Measurements from ENCODE around the gene TEX14. TPM values are rescaled to one million over a fixed set of nuclear protein-coding genes. Genes with fewer than 3 reads are reported as not detected.

Gene TEX14
- total and polyA plus RNA-seq, 7 experiments from 2014 or later, result 0.17 to 2.4 (median 0.54) TPM; not detected in 2

Other genes starting within 250 kb of the TEX14 start
- 1 to 10 TPM in 4 of 5 experiments, under 1 TPM in 1; 0.34 to 4.0 (median 3.1) TPM for gene HSF5, start 203.6 kb downstream of the TEX14 start, total RNA-seq
- gene HSF5, start 203.6 kb downstream of the TEX14 start, polyA plus RNA-seq, result 1 to 10 TPM; 1.1 to 1.5 TPM
- gene MTMR4, start 177.4 kb downstream of the TEX14 start, total RNA-seq, result 10 to 100 TPM; 44.2 to 71.3 (median 68.1) TPM
- 10 to 100 TPM; 19.4 to 23.0 TPM for gene MTMR4, start 177.4 kb downstream of the TEX14 start, polyA plus RNA-seq
- 10 to 100 TPM; 11.4 to 52.6 (median 27.8) TPM for gene RAD51C, start 557 bp upstream of the TEX14 start, total RNA-seq
- 10 to 100 TPM; 46.5 to 57.9 TPM for gene RAD51C, start 557 bp upstream of the TEX14 start, polyA plus RNA-seq
- gene PPM1E, start 63.8 kb upstream of the TEX14 start, total RNA-seq, result under 1 TPM in 1 of 5 experiments, not detected in 4; 0.07 TPM
- gene PPM1E, start 63.8 kb upstream of the TEX14 start, polyA plus RNA-seq, result not detected